Osteoblast (primary cell): ENCODE data around the gene REX1BD. TPM values are rescaled to one million over a fixed set of nuclear protein-coding genes. Genes with fewer than 3 reads are reported as not detected.

ENCODE experiments used
- DNase-seq: peaks from one replicate; pipeline ENCODE4 v3.0.0; 2011; ENCODE audit warnings: low spot score, mixed read lengths; ENCODE audit not compliant: insufficient read length; ENCODE audit errors: missing footprints
- H2AFZ ChIP-seq: 2 replicates; pipeline ENCODE4 v1.6.0; 2011; ENCODE audit warnings: mild to moderate bottlenecking, low read length
- H3K27ac ChIP-seq: 2 replicates; pipeline ENCODE4 v1.5.1; 2011; ENCODE audit warnings: mild to moderate bottlenecking, low read depth, low read length, moderate library complexity
- H3K27me3 ChIP-seq: 2 replicates; pipeline ENCODE4 v1.6.0; 2012; ENCODE audit warnings: mild to moderate bottlenecking, control low read depth, inconsistent platforms, low read length, moderate library complexity; ENCODE audit not compliant: insufficient read depth
- H3K36me3 ChIP-seq: 2 replicates; pipeline ENCODE4 v1.5.1; 2011; ENCODE audit warnings: mild to moderate bottlenecking, low read length, control low read depth, moderate library complexity; ENCODE audit not compliant: insufficient read depth
- H3K4me1 ChIP-seq: 2 replicates; pipeline ENCODE4 v1.5.1; 2011; ENCODE audit warnings: mild to moderate bottlenecking, low read length, control low read depth, moderate library complexity; ENCODE audit not compliant: insufficient read depth
- H3K4me2 ChIP-seq: 2 replicates; pipeline ENCODE4 v1.6.0; 2011; ENCODE audit warnings: mild to moderate bottlenecking, low read length; ENCODE audit not compliant: insufficient read depth
- H3K4me3 ChIP-seq: fragments of 200-600 bp; sonication (generic); 3 replicates; pipeline ENCODE4 v1.5.1; 2012; ENCODE audit warnings: mild to moderate bottlenecking, low read length, inconsistent platforms; ENCODE audit not compliant: insufficient read depth
- H3K79me2 ChIP-seq: 2 replicates; pipeline ENCODE4 v1.6.0; 2012; ENCODE audit warnings: mild to moderate bottlenecking, low read length, control low read depth, inconsistent platforms; ENCODE audit not compliant: insufficient read depth
- H3K9me3 ChIP-seq: 2 replicates; pipeline ENCODE4 v1.5.1; 2011; ENCODE audit warnings: low read depth, low read length, control low read depth
- H4K20me1 ChIP-seq: 2 replicates; pipeline ENCODE4 v1.6.0; 2012; ENCODE audit warnings: mild to moderate bottlenecking, low read length, control low read depth; ENCODE audit not compliant: insufficient read depth
- CTCF ChIP-seq: IDR thresholded peaks from 2 replicates; pipeline ENCODE4 v1.5.1; 2011; ENCODE audit warnings: mild to moderate bottlenecking, low read depth, low read length, moderate library complexity; ENCODE audit errors: extremely low read depth
- total RNA-seq: library from RNA; depleted of rRNA; stranded (reverse); fragments of >200 nt; gene quantifications from 2 replicates; pipeline ENCODE4 v1.2.3, GENCODE V29; 2012

REX1BD gene
- total RNA-seq, 1 donor: 29.7 TPM

- Histone ChIP-seq H3K27me3 (peaks cover 75% of the 10 kb centered on the region), H3K4me2 (no peak overlapping the region), H3K79me2 (no peaks in the 10 kb centered on the region), H3K4me3 (no peak overlapping the region), H4K20me1 (no peaks in the 10 kb centered on the region), H3K9me3 (no peaks in the 10 kb centered on the region), H3K4me1 (peaks cover 6% of the 10 kb centered on the region), H3K27ac (no peak overlapping the region), H3K36me3 (no peaks in the 10 kb centered on the region), H2AFZ (no peak overlapping the region)
- peak; percentile 80 for DNase-seq
- no peak for TF ChIP-seq CTCF
Observed at GRCh38 chr19:18609717-18610051, 21.1 kb downstream of the REX1BD start.

GRCh38 chr19:18610245-18610555 is 21.6 kb downstream of the REX1BD start:
- DNase-seq: peak; percentile 90
- no peak for TF ChIP-seq CTCF

GRCh38 chr19:18610556-18611326 is 22.1 kb downstream of the REX1BD start:
- Histone ChIP-seq H3K27me3 (peaks cover 71% of the 10 kb centered on the region), H3K79me2 (no peaks in the 10 kb centered on the region), H3K4me2 (no peak overlapping the region), H3K36me3 (no peaks in the 10 kb centered on the region), H3K27ac (no peak overlapping the region), H3K9me3 (no peaks in the 10 kb centered on the region), H3K4me1 (peaks cover 6% of the 10 kb centered on the region), H2AFZ (no peak overlapping the region), H3K4me3 (no peak overlapping the region), H4K20me1 (no peaks in the 10 kb centered on the region)
- no peak for TF ChIP-seq CTCF
- DNase-seq: peak; percentile 83

More at GRCh38 chr19:18610245-18610555, 21.6 kb downstream of the REX1BD start:
- H3K9me3 ChIP-seq: no peaks in the 10 kb centered on the region
- H3K4me2 ChIP-seq: no peak overlapping the region
- H3K4me1 ChIP-seq: peaks cover 6% of the 10 kb centered on the region
- no peaks in the 10 kb centered on the region for H3K79me2 ChIP-seq
- H3K36me3 ChIP-seq: no peaks in the 10 kb centered on the region
- no peak overlapping the region for H3K4me3 ChIP-seq
- no peak overlapping the region for H2AFZ ChIP-seq
- H3K27ac ChIP-seq: no peak overlapping the region
- peaks cover 75% of the 10 kb centered on the region for H3K27me3 ChIP-seq
- no peaks in the 10 kb centered on the region for H4K20me1 ChIP-seq

GRCh38 chr19:18611327-18612050 is 22.9 kb downstream of the REX1BD start:
- Histone ChIP-seq H3K9me3 (no peaks in the 10 kb centered on the region), H3K79me2 (no peaks in the 10 kb centered on the region), H3K27ac (no peak overlapping the region), H3K4me2 (peak overlapping the region; percentile 70), H3K27me3 (peaks cover 71% of the 10 kb centered on the region), H4K20me1 (no peaks in the 10 kb centered on the region), H3K4me1 (peaks cover 6% of the 10 kb centered on the region), H2AFZ (no peak overlapping the region), H3K36me3 (no peaks in the 10 kb centered on the region), H3K4me3 (no peak overlapping the region)
- TF ChIP-seq CTCF: no peak
- peak; percentile 71 for DNase-seq
